Fibroblast of gingiva (primary cell): ENCODE measurements around the gene KRTAP10-7.
"Not testable (repeated sequence)": the region's sequence is repeated elsewhere in the genome, so short reads cannot be mapped to it uniquely, and the experiment has no call there.

Experiments used
- DNase-seq: peaks from one replicate; pipeline ENCODE4 v3.0.0-alpha.2; 2011; ENCODE audit warnings: low read depth

KRTAP10-7 gene

GRCh38 chr21:44636209-44637017 lies 36.0 kb downstream of the KRTAP10-7 start:
- no peak for DNase-seq

- no peak for DNase-seq
Measured at GRCh38 chr21:44637018-44637850, 36.8 kb downstream of the KRTAP10-7 start, which contains the start of gene KRTAP10-10. Gene KRTAP10-10, plus strand, starts transcription at chr21:44637356. Its CDS starts 62 bp downstream, at chr21:44637418.

GRCh38 chr21:44637851-44638348 lies 37.5 kb downstream of the KRTAP10-7 start:
- DNase-seq: not testable (repeated sequence)

- not testable (repeated sequence) for DNase-seq
Measured at GRCh38 chr21:44638506-44639330, 38.3 kb downstream of the KRTAP10-7 start.

- no peak for DNase-seq
Measured at GRCh38 chr21:44639331-44639655, 38.9 kb downstream of the KRTAP10-7 start.

- no peak for DNase-seq
Measured at GRCh38 chr21:44640761-44641160, 40.4 kb downstream of the KRTAP10-7 start.

- no peak for DNase-seq
Measured at GRCh38 chr21:44643741-44644310, 43.4 kb downstream of the KRTAP10-7 start.

- DNase-seq: no peak
Measured at GRCh38 chr21:44644878-44645277, 44.5 kb downstream of the KRTAP10-7 start.

- DNase-seq: not testable (repeated sequence)
Measured at GRCh38 chr21:44646366-44647221, 46.2 kb downstream of the KRTAP10-7 start, which contains the start of gene KRTAP10-11. Gene KRTAP10-11, plus strand, starts transcription at chr21:44646414. Its CDS starts 45 bp downstream, at chr21:44646459.

- no peak for DNase-seq
Measured at GRCh38 chr21:44647222-44647552, 46.8 kb downstream of the KRTAP10-7 start.

- DNase-seq: no peak
Measured at GRCh38 chr21:44648557-44649311, 48.3 kb downstream of the KRTAP10-7 start.

- DNase-seq: no peak
Measured at GRCh38 chr21:44649521-44650100, 49.2 kb downstream of the KRTAP10-7 start.

- DNase-seq: no peak
Measured at GRCh38 chr21:44650265-44650972, 50.0 kb downstream of the KRTAP10-7 start.

GRCh38 chr21:44650973-44651675 lies 50.7 kb downstream of the KRTAP10-7 start:
- DNase-seq: no peak
